HepG2 (cell line): ENCODE results near the gene FAM193A. TPM values are rescaled to one million over a fixed set of nuclear protein-coding genes. Genes with fewer than 3 reads are reported as not detected.

ENCODE experiments used
- CENPX ChIP-seq: sonication (generic); formaldehyde crosslinking; IDR thresholded peaks from 2 replicates; pipeline ENCODE4 v1.9.0; 2021; ENCODE audit warnings: mild to moderate bottlenecking, missing genetic modification reagents, moderate library complexity
- MED13 ChIP-seq: sonication (generic); formaldehyde crosslinking; IDR thresholded peaks from 2 replicates; pipeline ENCODE4 v1.5.0; 2020; ENCODE audit warnings: missing genetic modification reagents
- MNT ChIP-seq: fragments of 450-650 bp; IDR thresholded peaks from 2 replicates; pipeline ENCODE4 v1.6.1; 2016
- ZNF644 ChIP-seq: IDR thresholded peaks from 2 replicates; pipeline ENCODE4 v1.6.1; 2016; ENCODE audit warnings: low read depth
- ZNF646 ChIP-seq: sonication (generic); formaldehyde crosslinking; IDR thresholded peaks from 2 replicates; pipeline ENCODE4 v1.9.0; 2021; ENCODE audit warnings: mild to moderate bottlenecking, missing genetic modification reagents
- polyA plus RNA-seq, 8 experiments: library from polyadenylated mRNA; depleted of rRNA in 3 of 8; stranded (reverse) in 7 of 8; unstranded in 1 of 8; fragments of >200 nt; fragmentation: Illumina TruSeq in 4 of 8; extraction: Trizol in 4 of 8; gene quantifications; 2 replicates each; pipeline versions ENCODE4 v1.2.1 to v1.2.3, GENCODE V29; 2011 to 2016; ENCODE audit warnings: low read depth in 4 of 8, missing spikeins in 1 of 8, mixed read lengths in 1 of 8; ENCODE audit not compliant: insufficient read depth in 1 of 8
- total RNA-seq, 5 experiments: library from RNA; depleted of rRNA; stranded (reverse); fragments of >200 nt; fragmentation: Illumina TruSeq; extraction: Trizol; gene quantifications; 2 replicates each; pipeline ENCODE4 v1.2.3, GENCODE V29; 2016; ENCODE audit warnings: low read depth in 1 of 5
- TF ChIP-seq, protein P1 (sequence below): sonication (generic); formaldehyde crosslinking; IDR thresholded peaks from 2 replicates; pipeline ENCODE4 v1.9.0; 2022; ENCODE audit warnings: missing genetic modification reagents, mild to moderate bottlenecking, borderline replicate concordance

Gene FAM193A
- total and polyA plus RNA-seq, 2 of the 13 experiments (the other 11 are each of a cell fraction or from before 2014, with no cell fraction given), result 5.7 to 8.7 TPM

- TF ChIP-seq ZNF646 (CRISPR knock-in tag), result no peak
- TF ChIP-seq MNT, result 0 out of 2 replicates have a peak, but pooled peaks have one; percentile 10
- no peak for TF ChIP-seq MED13 (CRISPR knock-in tag)
- TF ChIP-seq CENPX (CRISPR knock-in tag), result no peak
- no peak for TF ChIP-seq ZNF644 (CRISPR knock-in tag)
- TF ChIP-seq, protein P1, sequence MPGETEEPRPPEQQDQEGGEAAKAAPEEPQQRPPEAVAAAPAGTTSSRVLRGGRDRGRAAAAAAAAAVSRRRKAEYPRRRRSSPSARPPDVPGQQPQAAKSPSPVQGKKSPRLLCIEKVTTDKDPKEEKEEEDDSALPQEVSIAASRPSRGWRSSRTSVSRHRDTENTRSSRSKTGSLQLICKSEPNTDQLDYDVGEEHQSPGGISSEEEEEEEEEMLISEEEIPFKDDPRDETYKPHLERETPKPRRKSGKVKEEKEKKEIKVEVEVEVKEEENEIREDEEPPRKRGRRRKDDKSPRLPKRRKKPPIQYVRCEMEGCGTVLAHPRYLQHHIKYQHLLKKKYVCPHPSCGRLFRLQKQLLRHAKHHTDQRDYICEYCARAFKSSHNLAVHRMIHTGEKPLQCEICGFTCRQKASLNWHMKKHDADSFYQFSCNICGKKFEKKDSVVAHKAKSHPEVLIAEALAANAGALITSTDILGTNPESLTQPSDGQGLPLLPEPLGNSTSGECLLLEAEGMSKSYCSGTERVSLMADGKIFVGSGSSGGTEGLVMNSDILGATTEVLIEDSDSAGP (CRISPR knock-in tag), result no peak
- TF ChIP-seq, all 625 proteins: peak for 2
These were observed 111.1 kb downstream of the FAM193A start (continued) for GRCh38 chr4:2647403-2648158.
